HG03457 (cell line): ENCODE measurements around the gene NUAK1.
"Not testable (repeated sequence)": the region's sequence is repeated elsewhere in the genome, so short reads cannot be mapped to it uniquely, and the experiment has no call there.

Experiments used
- ATAC-seq: cut with Tn5 transposase; IDR thresholded peaks from one replicate; pipeline ENCODE4 v1.9.1; 2021; ENCODE audit warnings: moderate number of reproducible peaks; ENCODE audit not compliant: unreplicated experiment

Gene NUAK1

GRCh38 chr12:106037524-106038298 lies 101.0 kb downstream of the NUAK1 start:
- ATAC-seq: no peak

- no peak for ATAC-seq
These were observed 103.3 kb downstream of the NUAK1 start for GRCh38 chr12:106035421-106035820.

- no peak for ATAC-seq
These were observed 104.4 kb downstream of the NUAK1 start for GRCh38 chr12:106034316-106034715.

GRCh38 chr12:106033161-106033675 lies 105.5 kb downstream of the NUAK1 start:
- ATAC-seq: no peak

- ATAC-seq: no peak
These were observed 106.2 kb downstream of the NUAK1 start for GRCh38 chr12:106032623-106032925.

GRCh38 chr12:106031761-106032622 lies 106.8 kb downstream of the NUAK1 start:
- ATAC-seq: no peak

- ATAC-seq: no peak
These were observed 108.3 kb downstream of the NUAK1 start for GRCh38 chr12:106030210-106031071.

GRCh38 chr12:106029532-106029931 lies 109.2 kb downstream of the NUAK1 start:
- no peak for ATAC-seq

- no peak for ATAC-seq
These were observed 110.8 kb downstream of the NUAK1 start for GRCh38 chr12:106027911-106028310.

GRCh38 chr12:106027286-106027685 lies 111.5 kb downstream of the NUAK1 start:
- no peak for ATAC-seq

GRCh38 chr12:106025129-106025528 lies 113.6 kb downstream of the NUAK1 start:
- no peak for ATAC-seq

GRCh38 chr12:106023039-106023438 lies 115.7 kb downstream of the NUAK1 start:
- ATAC-seq: no peak

GRCh38 chr12:106022568-106023012 lies 116.2 kb downstream of the NUAK1 start:
- no peak for ATAC-seq

- no peak for ATAC-seq
These were observed 117.2 kb downstream of the NUAK1 start for GRCh38 chr12:106021516-106021915.

GRCh38 chr12:106020736-106021135 lies 118.0 kb downstream of the NUAK1 start:
- no peak for ATAC-seq

GRCh38 chr12:106019144-106019543 lies 119.6 kb downstream of the NUAK1 start:
- ATAC-seq: no peak

GRCh38 chr12:106018286-106018685 lies 120.5 kb downstream of the NUAK1 start:
- no peak for ATAC-seq

GRCh38 chr12:106016601-106017278 lies 122.0 kb downstream of the NUAK1 start:
- not testable (repeated sequence) for ATAC-seq

- no peak for ATAC-seq
These were observed 123.1 kb downstream of the NUAK1 start for GRCh38 chr12:106015646-106016045.

- no peak for ATAC-seq
These were observed 124.8 kb downstream of the NUAK1 start for GRCh38 chr12:106013941-106014340.
